Measurements from ENCODE around the gene VAX1.
A peak's percentile ranks its signal among the peaks of the same experiment; 100 is the strongest.

Gene VAX1

DNA sequence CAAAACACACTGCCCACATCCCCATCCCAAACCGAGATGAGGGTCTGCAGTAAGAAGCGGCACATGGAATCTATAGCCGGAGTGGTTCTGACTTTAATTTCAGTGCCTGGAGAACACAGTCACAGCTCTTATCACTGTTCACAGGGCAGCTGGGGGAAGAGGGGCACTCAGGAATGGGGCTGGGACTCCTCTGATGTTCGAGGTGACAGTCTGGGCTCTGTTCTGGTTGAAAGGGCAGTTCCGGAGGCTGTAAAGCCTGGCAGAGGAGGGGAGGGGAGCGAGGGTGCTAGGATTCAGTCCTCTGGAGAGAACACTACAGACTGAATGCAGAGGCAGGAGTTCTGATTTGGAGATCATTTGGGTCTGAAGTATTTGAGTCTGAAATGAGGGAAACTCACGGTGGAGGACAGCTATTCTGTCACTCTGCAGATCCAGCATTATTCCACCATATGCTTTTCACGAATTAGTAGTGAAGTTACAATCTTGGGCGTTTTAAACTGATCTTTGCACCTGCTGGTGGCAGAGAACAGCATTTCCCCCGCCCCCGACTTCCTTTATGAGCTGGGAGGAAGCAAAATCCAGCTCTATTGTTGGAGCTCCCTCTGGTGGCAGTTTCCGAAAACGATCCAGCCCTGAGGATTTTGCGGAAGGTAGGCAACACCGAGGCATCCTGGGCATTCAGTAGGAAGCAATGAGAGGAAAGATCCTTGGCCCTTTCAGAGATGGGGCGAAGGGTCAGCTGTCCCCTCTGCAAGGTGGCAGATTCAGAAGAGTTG lies 36.6 kb upstream of the VAX1 start:
- TF ChIP-seq, protein P1, sequence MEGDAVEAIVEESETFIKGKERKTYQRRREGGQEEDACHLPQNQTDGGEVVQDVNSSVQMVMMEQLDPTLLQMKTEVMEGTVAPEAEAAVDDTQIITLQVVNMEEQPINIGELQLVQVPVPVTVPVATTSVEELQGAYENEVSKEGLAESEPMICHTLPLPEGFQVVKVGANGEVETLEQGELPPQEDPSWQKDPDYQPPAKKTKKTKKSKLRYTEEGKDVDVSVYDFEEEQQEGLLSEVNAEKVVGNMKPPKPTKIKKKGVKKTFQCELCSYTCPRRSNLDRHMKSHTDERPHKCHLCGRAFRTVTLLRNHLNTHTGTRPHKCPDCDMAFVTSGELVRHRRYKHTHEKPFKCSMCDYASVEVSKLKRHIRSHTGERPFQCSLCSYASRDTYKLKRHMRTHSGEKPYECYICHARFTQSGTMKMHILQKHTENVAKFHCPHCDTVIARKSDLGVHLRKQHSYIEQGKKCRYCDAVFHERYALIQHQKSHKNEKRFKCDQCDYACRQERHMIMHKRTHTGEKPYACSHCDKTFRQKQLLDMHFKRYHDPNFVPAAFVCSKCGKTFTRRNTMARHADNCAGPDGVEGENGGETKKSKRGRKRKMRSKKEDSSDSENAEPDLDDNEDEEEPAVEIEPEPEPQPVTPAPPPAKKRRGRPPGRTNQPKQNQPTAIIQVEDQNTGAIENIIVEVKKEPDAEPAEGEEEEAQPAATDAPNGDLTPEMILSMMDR (IDR thresholded peaks at IDR 0.05), result peak; percentile 90

DNA sequence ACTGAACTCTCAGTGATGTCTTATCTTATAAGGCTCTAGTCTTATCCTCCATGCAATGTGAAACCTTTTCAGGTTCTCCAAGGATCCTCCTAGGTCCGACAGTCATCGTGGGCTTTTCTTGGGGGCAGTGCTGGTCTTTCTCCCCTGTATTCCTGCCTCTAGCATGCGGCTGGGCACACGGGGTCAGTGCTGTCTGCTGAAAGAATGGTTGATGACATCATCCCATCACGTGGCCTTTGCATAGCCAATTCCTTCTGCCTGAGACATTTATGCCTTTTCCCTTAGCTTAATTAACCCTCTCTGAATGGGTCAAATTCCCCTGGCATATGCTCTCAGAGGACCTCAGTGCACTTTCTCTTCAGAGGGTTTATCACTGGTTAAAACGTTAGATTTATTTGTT lies 32.2 kb upstream of the VAX1 start:
- TF ChIP-seq, protein P1 (IDR thresholded peaks at IDR 0.05), result no peak

DNA sequence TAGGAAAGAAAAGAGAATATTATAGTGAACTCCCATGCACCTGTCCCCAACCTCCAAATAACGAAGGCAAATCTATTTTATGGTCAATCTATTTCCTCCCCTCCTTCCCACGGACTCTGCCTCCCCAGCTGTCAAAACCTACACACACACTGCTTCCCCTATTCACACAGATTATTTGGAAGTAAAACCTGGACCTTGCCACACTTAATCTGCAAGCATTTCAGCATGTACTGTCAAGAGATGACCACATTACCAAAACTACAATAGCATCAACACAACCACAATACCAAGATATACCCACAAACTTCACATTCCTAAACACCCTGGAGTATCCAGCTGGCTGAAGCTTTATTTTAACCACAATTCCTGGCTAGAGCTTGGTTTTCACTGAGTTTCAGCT lies 31.4 kb upstream of the VAX1 start:
- TF ChIP-seq, protein P1 (IDR thresholded peaks at IDR 0.05), result no peak

DNA sequence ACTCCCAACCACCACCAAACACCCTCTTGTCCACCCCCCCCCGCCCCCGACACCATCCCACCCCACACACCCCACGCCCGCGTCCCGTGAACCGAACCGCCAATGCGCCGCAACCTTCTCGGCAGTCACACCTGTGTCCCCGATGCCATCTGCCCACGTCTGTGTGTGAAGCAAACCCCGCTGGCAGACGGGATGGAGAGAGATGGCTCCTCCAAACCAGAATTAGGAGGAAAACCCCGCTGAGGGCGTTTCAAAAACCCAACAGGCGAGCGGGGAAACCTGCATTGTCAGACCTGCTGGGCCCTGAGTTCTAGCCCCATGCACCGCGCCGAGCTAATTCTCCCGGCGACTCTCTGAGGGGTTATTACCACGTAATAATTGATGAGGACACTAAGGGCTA lies 30.7 kb upstream of the VAX1 start:
- TF ChIP-seq, protein P1 (IDR thresholded peaks at IDR 0.05), result no peak

DNA sequence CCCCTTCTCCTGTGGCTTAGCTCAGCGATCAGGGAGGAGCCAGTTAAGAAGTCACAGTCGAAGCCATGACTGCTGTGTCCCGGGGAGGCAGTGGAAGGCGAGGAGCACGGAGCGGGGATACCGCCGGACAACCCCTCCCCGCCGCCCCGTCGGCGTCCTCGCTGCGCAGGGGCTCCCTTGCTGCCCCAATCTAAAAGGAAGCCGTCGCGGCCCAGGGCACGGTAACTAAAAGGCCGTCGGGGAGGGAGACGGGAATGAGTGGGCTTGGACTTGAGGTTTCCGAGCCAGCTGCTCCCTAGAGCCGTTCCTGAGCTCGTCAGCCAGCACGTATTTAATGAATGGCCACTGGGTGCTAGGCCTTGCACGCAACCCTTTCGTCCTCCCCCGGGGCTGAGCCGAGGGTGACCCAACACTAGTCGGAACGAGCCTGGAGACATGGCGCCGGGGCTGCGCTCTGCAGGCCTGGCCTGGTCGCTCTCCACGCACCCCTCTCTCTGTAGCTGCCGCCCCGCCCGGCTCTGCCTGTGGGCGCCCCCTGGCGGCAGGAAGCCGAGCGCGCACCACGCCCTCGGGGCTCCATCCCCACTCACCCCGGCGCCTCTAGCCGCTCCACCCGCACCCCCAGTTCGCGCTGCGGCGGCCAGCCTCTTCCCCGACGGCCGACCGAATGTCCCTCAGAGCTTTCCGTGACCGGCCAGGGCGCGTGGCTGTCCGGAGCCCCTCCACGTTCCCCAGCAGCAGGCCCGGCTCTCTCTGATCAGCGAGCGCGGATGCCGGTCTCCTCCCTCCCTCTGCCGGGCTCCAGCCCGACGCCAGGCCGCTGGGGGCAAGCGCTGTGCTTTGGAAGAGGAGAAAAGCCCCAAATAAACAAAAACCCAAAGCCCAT lies 30.0 kb upstream of the VAX1 start:
- TF ChIP-seq, protein P1 (IDR thresholded peaks at IDR 0.05), result peak; percentile 97

DNA sequence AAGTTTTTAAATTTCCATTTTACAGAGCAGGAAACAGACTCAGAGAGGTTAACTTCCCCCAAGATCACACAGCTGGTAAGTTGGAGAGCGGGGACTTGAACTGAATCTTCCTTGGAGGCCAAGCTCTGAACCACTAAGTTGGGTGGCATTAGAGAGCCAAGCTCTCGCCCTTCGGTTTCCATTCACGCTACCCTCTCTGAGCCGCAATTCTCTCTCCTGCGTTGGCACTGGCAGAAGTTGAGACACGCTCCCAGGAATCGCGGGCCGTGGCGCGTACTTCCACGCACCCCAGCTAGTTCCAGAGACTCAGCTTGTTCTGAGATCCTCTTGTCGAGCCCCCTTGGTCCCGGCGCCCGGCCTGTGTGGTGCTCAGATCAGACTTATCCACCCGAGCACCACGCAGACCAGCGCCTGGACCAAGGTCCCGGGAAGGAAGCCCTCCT lies 29.3 kb upstream of the VAX1 start:
- TF ChIP-seq, protein P1 (IDR thresholded peaks at IDR 0.05), result no peak

DNA sequence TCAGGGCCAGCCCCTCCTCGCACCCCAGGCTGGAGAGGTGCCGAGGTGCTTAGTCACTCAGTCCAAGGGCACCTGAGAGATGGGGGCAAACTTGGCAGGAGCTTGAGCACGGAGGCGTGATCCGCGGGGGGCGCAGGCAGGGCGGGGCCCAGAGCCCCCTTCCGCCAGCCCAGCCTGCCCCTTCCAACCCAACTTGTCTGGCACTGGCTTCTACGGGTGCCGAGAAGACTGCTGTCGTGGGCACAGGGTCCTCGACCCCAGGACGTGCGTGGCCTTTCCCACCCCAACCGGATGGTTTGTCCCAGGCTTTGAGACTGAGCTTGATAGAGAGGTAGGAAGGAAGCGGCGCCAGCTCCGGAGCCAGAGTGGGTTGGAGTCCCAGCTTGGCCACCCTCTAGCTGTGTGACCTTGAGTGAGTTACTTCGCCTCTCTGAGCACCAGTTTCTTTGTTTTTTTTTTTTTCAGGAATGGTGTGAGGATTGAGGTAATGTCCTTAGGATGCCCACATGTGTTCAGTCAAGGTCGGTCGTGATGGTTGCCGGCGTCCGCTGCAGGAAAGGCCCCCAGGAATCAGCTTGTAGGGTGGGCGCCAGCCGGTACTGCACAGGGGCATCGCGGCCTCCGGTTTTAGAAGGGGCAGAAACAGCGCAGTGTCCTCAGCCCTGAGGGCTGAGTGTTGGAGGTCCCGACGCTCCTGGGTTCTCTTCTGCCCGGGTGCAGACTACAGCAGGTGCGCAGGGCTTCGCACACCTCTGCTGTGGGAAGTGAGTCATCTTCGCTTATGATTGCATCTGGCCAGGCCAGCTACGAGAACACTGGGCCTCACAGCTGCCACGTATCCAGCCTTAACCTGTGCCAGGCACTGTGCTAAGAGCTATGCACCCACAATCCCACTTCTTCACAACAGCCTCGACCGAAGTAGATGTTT lies 28.6 kb upstream of the VAX1 start:
- TF ChIP-seq, protein P1 (IDR thresholded peaks at IDR 0.05), result no peak

Measured in LNCAP (cell line).